Right lobe of liver (tissue), 6 donors: ENCODE measurements around the gene BARX2. TPM values are rescaled to one million over a fixed set of nuclear protein-coding genes. Genes with fewer than 3 reads are reported as not detected.

Source experiments
- ATAC-seq, 4 donors: fragments of 200-7000 bp; cut with Tn5 transposase; one replicate each; pipeline ENCODE4 v1.9.1; 2020; ENCODE audit warnings: mild to moderate bottlenecking in 4 of 4, moderate library complexity in 4 of 4
- DNase-seq, 3 donors: peaks; one replicate each; pipeline ENCODE4 v3.0.0-alpha.2; 2020
- H3K27ac ChIP-seq, 3 donors: fragments of 200-600 bp; one replicate each; pipeline ENCODE4 v1.8.0; 2022
- H3K27me3 ChIP-seq, 2 donors: fragments of 200-600 bp; one replicate each; pipeline ENCODE4 v1.8.0; 2022
- H3K36me3 ChIP-seq, 4 donors: fragments of 200-600 bp; sonication (generic) in 1 of 4; one replicate each; pipeline versions ENCODE4 v1.5.1 to v1.8.0; 2017 to 2022; ENCODE audit warnings: control low read depth in 1 of 4
- H3K4me1 ChIP-seq, 4 donors: fragments of 200-600 bp; sonication (generic) in 1 of 4; one replicate each; pipeline versions ENCODE4 v1.5.1 to v1.8.0; 2017 to 2022; ENCODE audit warnings: control low read depth in 1 of 4
- H3K4me3 ChIP-seq, 3 donors: fragments of 200-600 bp; one replicate each; pipeline ENCODE4 v1.8.0; 2022
- H3K9me3 ChIP-seq, 4 donors: fragments of 200-600 bp; sonication (generic) in 1 of 4; one replicate each; pipeline versions ENCODE4 v1.5.1 to v1.8.0; 2017 to 2022; ENCODE audit warnings: control low read depth in 1 of 4
- CTCF ChIP-seq, 4 donors: fragments of 200-600 bp in 3 of 4; fragments of 450-650 bp in 1 of 4; IDR thresholded peaks; one replicate each; pipeline versions ENCODE4 v1.5.1 to v1.8.0; 2016 to 2022; ENCODE audit warnings: antibody characterized with exemption in 4 of 4, mild to moderate bottlenecking in 2 of 4
- POLR2A ChIP-seq: fragments of 450-650 bp; IDR thresholded peaks from one replicate; pipeline ENCODE4 v1.6.1; 2017; ENCODE audit warnings: antibody characterized with exemption, mild to moderate bottlenecking
- WGBS: methylation state at CpG from one replicate; pipeline ENCODE4 v1.1.6; 2018; ENCODE audit warnings: low coverage, low lambda C conversion rate; ENCODE audit not compliant: insufficient coverage; ENCODE audit errors: missing lambda C conversion rate; 5-methylcytosine and 5-hydroxymethylcytosine counted together
- intact Hi-C, 2 donors: fragments of 100-400 bp; cut with DNase I; formaldehyde crosslinking; loops; one replicate each; pipeline versions ENCODE4 v1.11.2 to v1.14.1; 2022
- total RNA-seq, 6 experiments: library from RNA; depleted of rRNA in 2 of 6; stranded (reverse); fragments of >200 nt in 2 of 6; fragmentation: NEBNext Ultra II Directional in 3 of 6; extraction: Animal tissue kit (Norgen Biotek cat#: 25700) in 3 of 6; gene quantifications; one replicate each; pipeline versions ENCODE4 v1.1.0 to v1.2.4, GENCODE V29; 2016 to 2023
- donor health status: DM: no; HTN: yes; CAD: no.
- donor health status: DM: no; HTN: no; CAD: no.
- donor health status: DM: no; HTN: no; CAD: no.
- donor health status: DM: no; HTN: yes; CAD: no.
- donor health status: DM: no; HTN: yes; CAD: no.

The BARX2 gene
- total RNA-seq, 6 experiments from 2014 or later = not detected

GRCh38 chr11:129402206-129403171, 26.8 kb downstream of the BARX2 start:
- Histone ChIP-seq H3K4me1 (no peaks in the 10 kb centered on the region), H3K4me3 (no peak overlapping the region), H3K9me3 (no peaks in the 10 kb centered on the region), H3K27me3 (no peaks in the 10 kb centered on the region), H3K36me3 (no peaks in the 10 kb centered on the region), H3K27ac (no peak overlapping the region)
- intact Hi-C loops = no loop called here
- WGBS = 74% methylated on average over 2 of the region's 3 CpGs
- no peak for ATAC-seq
- TF ChIP-seq CTCF (IDR thresholded peaks at IDR 0.05) = no peak
- DNase-seq = no peak

- H3K9me3 ChIP-seq = no peaks in the 10 kb centered on the region
- no peaks in the 10 kb centered on the region for H3K27me3 ChIP-seq
- no peaks in the 10 kb centered on the region for H3K36me3 ChIP-seq
- DNase-seq (no peak), ATAC-seq (no peak)
- no peak overlapping the region for H3K4me3 ChIP-seq
- H3K27ac ChIP-seq = no peak overlapping the region
- 76% methylated on average over 4 of the region's 4 CpGs for WGBS
- intact Hi-C loops = no loop called here
- no peaks in the 10 kb centered on the region for H3K4me1 ChIP-seq
- TF ChIP-seq POLR2A (no peak), CTCF (IDR thresholded peaks at IDR 0.05) (no peak)
Measured at GRCh38 chr11:129404731-129405130, 29.1 kb downstream of the BARX2 start.

- Histone ChIP-seq H3K27ac (no peak overlapping the region), H3K4me3 (no peak overlapping the region), H3K36me3 (no peaks in the 10 kb centered on the region), H3K4me1 (no peaks in the 10 kb centered on the region), H3K9me3 (no peaks in the 10 kb centered on the region), H3K27me3 (no peaks in the 10 kb centered on the region)
- no peak for DNase-seq
- no peak for ATAC-seq
- no peak for TF ChIP-seq POLR2A
- no peak for TF ChIP-seq CTCF (IDR thresholded peaks at IDR 0.05)
- 43% methylated on average over 5 of the region's 5 CpGs for WGBS
- intact Hi-C loops = no loop called here
Measured at GRCh38 chr11:129408865-129409444, 33.3 kb downstream of the BARX2 start.

GRCh38 chr11:129410395-129410960, 34.8 kb downstream of the BARX2 start:
- 43% methylated on average over 1 of the region's 3 CpGs for WGBS
- intact Hi-C loops = no loop called here
- ATAC-seq = no peak

More at GRCh38 chr11:129410395-129410960, 34.8 kb downstream of the BARX2 start:
- Histone ChIP-seq H3K4me3 (no peak overlapping the region), H3K36me3 (no peaks in the 10 kb centered on the region), H3K9me3 (no peaks in the 10 kb centered on the region), H3K27ac (no peak overlapping the region), H3K4me1 (no peaks in the 10 kb centered on the region), H3K27me3 (no peaks in the 10 kb centered on the region)
- no peak for DNase-seq
- TF ChIP-seq POLR2A (no peak), CTCF (IDR thresholded peaks at IDR 0.05) (no peak)
